NCI-H1417 treated with DMSO at 0.1 percent for 48 hours (cell line): ENCODE data around the gene PPFIBP2.

Experiments used
- DNase-seq: peaks from one replicate; lab custom pipeline; 2025; lab: John Stamatoyannopoulos, UW

Gene PPFIBP2

DNA sequence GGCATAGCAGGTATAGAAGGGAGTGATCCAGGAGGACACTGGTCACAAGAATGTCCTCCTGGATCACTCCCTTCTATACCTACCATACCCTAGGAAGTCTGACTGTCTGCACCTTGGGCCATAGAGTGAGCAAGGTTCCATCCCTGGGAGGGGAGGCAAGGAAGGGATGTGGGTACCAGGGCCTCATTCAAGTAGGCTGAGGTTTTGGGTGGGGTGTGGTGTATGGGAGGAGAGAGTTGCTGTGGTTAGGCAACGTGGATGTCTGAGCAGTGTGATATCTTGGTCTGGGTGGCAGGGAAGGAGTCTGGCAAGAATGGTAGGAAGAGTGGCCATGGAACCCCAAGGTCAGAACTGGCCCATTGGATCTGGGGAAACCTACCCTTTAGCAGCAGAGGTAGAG, 13.2 kb downstream of the PPFIBP2 start:
- no peak for DNase-seq

DNA sequence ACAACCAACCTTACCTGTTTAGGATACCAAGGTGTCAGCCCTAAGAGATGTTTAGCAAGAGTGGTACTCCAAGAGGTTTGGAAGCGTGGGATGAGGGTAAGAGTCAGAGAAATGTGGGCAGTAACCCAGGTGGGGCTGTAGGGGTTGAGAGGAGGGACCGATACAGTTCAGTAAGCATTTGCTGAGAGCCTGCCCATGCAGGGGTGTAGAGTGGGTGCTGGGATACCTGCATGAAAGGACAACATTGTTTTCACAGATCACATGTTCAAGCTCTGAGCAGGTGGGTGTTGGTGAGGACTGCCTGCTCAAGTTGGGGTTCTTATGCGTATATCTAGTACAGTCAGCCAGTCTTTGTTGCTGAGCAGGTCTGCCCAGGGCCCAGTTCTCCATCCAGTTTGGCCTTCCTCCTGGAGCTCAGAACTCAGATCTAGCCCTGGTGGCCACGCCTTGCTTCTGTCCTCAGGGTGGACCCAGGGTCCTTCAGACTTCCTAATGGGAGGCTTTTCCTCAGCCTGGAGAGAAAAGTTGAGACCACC, 14.8 kb downstream of the PPFIBP2 start:
- no peak for DNase-seq

DNA sequence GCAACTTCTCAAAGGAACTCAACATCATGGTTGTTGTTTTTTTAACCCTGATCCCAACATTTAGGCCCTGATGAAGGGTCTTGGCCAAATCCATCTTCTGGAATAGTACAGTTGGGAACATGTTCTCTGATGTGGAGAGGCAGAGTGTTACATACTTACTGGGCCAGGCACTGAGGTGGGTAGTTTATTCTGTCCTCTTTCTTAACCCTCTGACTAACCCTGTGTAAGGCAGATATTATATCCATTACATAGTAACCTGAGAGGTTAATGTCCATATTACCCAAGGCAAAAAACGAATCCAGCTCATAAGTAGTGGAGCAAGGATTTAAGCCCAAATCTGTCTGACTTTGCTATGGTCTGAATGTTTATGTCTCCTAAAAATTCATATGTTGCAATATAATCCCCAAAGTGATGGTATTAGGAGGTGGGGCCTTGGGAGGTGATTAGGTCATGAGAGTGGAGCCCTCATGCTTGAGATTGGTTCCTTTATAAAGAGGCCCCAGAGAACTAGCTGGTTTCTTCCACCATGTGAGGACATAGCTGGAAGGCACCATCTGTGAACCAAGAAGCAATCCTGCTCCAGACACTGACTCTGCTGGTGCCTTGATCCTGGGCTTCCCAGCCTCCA, 16.3 kb downstream of the PPFIBP2 start:
- no peak for DNase-seq

DNA sequence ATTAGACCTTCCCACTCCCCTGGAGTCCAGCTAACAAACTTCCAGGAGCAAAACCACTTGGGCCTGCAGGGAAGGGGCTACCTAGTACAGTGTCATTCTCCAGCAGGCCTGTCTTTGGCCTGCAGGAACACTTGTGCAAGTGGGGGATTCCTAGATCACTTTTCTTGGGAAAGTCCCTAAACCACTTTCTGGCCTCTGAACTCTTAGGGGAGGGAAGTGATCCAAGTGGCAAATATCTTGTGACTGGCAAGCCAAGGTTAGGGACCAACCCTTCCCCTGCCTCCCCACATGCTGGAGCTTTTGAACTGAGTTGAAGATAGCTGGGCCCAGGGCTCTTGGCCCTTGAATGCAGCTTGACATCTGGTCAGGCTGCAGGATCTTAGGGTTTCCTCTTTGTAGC, 17.2 kb downstream of the PPFIBP2 start:
- DNase-seq: no peak

DNA sequence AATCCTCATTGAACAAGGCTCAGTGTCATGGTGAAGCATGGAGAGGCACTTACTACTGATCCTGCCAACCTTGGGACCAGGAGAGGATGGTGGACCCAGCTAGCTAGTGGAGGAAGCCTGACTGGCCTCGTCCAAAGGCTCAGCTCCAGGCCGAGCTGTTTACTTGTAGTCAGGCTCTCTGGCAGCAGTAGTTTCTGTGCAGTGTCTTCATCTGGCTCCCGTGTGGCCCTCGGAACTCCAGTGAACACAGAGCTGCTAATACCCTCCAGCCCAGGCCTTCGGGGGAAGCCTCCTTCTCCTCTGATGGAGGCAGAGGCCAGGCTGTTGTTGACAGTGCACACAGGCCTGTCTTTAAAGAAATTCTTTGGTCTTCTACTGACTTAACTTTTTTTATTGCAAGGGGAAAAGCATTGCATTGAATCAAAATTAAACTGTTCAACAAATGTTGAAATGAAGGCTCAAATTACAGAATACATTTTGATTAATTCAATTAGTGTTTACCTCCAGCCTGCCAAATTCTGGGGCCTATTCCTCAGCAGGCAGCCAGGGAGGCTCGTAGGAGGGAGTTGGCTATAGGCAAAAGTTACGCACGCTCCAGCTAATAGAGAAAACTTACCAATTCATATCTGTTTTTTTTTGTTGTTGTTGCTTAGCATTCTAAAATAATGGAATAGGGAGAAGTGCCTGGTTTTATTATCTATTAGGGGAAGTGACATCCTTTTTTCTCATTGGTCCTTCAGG, 18.8 kb downstream of the PPFIBP2 start:
- no peak for DNase-seq

DNA sequence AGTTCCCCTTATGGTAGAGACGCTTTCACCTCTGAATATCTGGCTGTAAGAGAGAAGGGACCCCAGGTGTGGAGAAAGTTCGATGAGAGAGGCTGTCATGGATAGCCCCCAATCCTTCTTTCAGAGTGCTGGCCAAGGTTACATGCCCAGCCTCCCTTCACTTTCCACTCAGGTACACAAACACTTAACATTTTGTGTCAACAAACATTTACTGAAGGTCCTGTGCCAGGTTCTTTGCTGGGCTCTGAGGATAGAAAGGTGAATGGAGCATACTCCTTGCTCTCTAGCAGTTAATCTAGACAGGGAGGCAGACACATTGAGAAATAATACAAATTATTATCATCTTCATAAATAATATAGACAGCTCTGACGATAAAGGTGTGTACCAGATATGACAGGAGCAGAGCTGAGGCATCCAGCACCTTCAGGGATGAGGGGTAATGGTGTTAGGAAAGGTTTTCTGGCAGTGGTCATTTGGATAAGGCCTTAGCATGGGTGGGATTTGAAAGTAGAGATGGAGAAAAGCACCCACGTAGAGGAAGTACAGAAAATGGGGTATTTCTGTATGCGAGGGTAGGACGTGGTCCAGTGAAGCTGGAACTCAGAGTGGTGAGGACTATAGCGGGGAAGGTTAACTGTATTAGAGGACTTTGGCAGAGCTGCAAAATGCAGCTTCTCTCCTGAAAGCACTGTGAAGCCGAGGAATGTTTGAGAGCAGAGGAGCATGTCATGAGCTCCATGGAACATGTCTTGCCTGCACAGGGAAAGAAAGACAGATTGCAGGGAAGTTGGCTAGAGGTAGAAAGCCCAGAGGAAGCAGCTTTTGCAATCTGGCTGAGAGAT, 19.6 kb downstream of the PPFIBP2 start:
- no peak for DNase-seq

DNA sequence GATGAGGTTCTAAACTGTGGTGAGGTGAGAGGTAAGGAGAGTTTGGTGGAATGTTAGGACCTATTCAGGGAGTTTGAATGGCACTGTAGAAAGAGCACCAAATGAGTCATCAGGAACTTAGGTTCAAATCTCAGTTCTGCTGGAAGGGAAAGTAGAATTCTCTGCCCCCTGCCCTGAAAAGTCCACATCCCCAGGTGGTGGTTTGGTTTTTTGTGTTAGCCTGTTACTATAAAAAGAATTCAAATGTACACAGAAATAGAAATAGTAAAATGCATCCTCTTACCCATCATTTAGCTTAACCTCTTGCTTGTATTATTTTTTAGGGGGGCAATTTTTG, 20.2 kb downstream of the PPFIBP2 start:
- no peak for DNase-seq

DNA sequence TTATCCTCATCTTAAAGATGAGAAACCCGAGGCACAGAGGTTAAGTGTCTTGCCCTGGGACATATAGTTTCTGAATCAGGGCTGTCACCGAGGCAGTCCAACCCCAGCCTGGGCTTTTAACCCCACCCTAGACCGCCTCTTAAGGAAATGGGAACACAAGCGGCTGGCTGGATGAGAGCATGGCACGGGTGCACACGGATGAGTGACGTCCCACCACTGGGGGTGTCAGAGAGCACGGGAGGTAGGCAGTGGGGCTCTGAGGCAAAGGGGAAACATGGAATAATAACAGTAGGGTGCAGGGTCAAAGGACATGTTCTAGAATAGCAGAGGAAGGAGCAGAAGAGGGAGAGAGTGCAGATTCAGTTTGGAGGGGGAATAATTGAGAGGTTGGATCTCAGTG, 22.3 kb downstream of the PPFIBP2 start:
- no peak for DNase-seq

DNA sequence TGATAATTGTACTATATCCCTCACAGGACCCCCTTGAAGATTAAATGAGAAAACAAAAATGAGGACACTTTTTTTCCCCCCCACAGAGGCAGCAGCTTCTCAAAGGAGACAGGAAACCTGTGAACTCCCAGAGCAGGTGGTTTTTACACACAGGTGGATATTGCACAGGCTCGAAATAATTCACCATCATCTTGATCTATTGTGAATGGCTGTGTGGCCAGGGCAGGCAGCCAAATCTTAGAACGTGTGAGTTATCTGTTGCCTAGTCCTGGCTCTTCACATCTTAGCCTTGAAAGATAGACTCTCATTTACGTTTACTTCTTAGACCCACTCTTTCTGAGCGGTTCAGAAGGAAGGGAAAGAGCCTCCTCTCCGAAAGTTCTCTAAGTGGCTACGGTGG, 23.5 kb downstream of the PPFIBP2 start:
- DNase-seq: no peak

DNA sequence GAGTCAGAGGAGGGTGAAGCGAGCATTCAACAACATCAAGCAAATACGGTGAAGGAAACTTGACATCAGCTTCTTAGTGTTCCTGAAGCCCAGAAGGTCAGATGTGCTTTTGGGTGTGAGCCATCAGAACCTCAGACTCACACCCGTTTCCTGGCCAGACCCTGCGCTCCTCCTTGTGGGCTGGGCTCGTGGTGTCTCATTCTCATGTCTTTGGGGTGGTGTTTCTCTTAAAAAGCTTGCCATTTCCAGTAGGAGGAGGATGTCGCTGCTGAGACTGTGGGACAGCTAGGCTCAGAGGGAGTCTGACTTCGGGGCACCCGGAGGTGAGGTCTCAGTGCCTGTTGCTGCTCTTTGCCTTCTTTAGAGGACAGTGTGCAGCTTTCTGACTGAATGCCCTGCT, 24.2 kb downstream of the PPFIBP2 start:
- no peak for DNase-seq

DNA sequence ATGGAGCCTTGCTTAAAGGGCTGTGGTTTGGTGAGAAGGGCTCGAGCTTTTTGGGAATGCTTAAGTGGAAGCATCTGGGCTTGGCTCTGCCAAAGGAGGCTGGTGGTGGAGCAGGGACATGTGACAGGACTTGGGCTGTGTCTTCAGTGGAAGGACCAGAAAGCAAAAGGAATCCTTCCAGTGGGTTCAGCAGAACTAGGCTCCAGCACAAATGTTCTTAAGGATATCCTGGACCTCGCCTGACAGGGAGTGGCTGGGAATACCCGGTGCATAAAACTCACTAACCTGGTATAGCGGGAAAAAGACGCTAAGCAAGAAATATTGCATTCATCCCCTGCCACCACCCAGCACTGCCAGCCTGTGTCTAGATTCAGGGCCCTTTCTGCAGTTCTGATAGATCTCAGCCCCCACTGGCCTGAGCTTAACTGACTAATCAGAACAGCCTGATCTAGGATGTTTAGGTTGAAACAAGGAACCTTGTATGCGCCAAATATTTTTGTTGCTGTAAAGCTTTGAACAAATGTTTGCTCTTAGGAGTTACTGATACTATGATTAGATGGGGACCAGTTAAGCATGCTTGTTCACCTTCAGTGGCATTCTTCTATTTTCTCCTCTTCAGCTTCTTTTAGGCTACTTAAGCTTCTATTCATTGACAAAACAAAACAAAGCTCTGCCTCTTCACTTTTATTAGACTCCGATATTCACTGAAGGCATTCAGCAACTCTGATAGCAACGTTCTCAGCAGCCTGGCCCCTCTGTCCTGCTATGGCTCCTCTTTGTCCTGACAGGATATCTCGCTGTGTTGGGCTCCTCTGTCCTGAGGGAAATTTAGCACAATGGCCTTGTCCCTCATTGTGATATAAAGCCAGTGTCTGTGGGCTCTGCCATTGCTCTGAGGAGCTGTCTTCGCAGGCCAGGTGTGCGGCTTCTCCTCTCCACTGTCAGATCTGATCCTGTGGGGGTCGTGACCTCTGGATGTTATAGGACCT, 25.0 kb downstream of the PPFIBP2 start:
- DNase-seq: no peak

DNA sequence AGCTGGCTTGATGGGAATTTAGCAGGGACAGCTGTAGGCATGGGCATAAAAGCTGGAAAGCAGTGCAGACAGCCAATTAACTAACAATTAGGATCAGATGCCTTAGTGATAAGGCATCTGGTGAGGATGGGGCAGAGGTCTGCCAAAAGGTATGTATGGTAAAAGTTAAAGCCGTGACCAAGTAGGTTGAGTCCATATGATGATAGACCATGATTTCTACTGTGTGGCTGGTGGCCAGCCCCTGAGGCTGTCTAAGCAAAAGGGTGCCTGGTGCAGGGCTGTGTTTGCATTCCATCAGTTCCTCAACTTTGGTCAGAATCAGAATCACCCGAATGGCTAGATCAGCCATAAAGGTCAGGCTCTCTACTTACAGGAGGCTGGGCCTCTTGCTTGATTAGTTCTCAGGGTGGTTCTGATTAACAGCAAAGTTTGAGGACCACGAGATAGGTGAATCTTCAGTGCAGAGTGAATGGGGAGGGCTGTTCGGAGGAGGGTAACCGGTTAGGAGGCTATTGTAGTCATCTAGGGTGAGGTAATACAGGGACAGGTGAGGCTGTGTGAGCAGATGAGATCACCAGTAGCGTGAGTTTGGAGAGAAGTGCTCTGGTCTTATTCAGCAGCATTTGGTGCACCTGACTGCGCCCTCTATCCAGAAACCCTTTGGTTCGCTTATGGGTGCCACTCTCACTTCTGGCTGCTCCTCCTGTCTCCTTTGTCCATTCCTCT, 27.2 kb downstream of the PPFIBP2 start:
- DNase-seq: no peak

DNA sequence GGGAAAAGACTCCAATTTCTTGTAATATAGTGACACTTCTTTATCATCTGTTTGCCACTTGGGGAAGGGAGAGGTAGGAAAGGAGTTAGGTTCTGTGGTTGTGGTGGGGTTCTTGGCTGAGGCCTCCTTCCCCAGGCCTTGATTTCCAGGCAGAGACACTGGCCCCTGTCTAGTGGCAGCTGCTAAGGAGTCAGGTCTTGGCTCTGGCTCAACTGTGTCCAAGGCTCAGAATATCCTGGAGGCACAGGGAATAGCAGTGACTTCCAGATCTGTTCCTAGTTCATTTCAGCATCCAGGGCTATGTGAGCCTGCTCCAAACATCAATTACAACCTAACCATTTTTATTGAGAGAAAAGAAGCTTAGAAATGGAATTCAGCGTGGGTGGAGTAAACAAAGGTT, 29.5 kb downstream of the PPFIBP2 start:
- no peak for DNase-seq

DNA sequence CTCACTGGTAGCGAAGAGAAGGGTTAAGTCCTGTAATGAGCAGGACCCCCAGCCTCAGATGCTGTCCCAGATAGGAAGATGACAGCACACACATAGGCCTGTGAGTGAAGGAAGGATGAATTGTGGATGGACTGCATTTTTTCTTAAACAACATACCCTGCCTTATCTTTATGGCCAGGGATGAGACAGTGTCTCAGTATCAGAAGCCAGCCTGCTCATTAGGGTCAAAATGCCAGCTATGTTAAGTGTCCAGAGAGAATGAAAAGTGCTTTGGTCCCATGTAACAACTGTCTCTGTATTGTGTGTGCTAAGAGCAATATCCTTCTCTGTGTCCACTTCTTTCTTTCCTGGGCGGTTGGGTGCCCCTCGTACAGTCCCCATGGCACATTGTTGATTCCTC, 30.2 kb downstream of the PPFIBP2 start:
- DNase-seq: no peak

DNA sequence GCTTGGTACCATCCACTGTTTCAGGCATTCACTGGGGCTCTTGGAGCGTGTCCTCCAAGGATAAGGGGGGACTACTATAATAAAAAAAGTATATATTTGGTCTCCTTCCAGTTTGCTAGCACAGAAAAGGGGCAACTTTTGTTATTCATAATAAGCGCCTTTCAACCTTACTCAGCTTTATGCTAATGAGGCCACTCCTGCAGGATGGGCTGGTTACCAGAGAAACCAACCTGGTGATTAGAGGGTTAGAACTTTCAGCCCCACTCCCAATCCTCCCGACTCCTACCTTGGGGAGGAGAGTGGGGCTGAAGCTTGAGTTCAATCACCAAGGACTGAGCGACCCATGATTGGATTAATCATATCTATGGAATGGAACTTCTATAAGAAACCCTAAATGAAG, 31.8 kb downstream of the PPFIBP2 start:
- no peak for DNase-seq

DNA sequence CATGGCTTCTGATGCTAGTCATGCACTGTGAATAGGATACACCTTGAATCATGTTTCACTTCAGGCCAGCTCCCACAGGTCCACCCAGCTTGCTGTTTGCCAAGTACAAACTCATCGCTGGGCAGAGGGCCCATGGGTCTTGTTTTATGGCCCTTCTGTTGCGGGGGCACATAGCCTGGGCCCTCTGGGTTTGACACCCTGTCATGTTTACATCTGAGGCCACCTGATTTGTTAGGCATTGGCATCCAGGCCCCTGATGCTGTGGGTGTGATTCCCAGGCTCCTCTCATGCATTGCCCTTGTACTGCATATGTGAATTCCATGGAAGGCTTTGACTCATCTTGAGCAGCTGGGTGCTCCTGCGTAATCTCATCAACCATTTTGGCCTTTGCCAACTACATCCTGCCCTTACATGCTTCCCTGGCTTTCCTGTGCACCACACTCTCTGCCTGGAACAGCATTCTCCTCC, 32.6 kb downstream of the PPFIBP2 start:
- DNase-seq: no peak

DNA sequence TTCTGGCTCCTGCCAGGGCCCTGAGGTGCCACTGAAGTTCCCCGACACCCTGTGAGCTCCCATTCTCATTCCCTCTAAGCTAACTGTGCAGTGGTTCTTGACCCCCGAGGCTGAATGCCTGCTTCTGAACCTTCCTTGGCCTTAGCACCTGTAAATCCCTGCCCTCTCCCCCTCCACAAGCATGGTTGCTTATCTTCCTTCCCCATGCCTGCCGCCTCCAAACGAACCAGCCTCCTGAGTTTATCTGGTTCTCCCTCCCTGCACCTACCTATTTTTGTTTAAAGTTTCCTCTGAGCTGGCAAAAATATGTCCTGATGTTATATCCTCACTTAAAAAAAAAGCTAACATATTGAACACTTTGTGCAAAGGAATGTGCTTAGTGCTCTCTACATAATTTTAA, 33.9 kb downstream of the PPFIBP2 start:
- no peak for DNase-seq

DNA sequence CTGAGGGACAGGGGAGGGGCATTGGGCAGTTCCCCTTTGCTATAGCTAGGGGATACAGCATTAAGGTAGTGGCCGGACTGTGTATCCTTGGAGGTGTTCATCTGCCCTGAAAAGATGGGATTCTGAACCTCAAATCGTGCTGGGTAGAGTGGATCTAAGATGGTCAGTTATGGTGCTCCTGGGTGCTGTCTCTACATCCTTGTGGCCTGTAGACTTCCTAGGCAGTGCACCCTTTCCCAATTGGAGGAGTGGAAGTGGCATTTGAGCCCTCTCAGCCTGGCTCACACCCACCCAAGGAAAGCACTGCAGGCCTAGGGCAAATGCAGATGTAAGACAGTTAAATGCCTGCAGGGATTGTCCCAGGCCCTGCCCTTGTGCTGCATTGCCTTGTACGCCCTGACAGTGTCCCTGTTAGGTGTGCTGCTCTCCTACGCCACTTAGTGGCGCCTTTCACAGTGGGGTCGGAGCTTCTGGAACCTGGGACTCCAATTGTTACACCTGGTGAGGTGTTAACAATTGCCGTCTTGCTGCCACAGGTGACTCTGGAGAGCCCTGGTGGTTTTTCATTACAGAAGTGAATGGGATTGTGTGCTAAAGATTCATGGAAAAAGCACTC, 35.0 kb downstream of the PPFIBP2 start:
- no peak for DNase-seq

DNA sequence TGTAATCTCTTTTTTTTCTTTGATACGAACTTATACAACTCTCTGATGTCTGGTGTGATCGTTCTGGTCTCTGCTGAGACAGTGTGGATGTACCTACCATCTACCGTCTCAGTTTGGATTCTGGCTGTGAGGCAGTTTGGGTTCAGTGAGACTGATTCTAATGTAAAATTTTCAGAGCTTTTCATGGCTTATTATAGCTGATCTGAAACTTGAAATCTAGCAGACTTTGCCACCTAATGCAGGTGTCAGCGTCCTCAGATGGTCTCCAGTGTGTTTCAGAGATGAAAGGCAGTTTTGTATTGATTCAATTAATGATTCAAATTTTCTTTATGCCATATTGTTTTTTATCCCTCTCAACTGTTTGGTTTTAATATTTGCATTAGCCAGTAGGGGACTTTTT, 35.9 kb downstream of the PPFIBP2 start:
- no peak for DNase-seq

DNA sequence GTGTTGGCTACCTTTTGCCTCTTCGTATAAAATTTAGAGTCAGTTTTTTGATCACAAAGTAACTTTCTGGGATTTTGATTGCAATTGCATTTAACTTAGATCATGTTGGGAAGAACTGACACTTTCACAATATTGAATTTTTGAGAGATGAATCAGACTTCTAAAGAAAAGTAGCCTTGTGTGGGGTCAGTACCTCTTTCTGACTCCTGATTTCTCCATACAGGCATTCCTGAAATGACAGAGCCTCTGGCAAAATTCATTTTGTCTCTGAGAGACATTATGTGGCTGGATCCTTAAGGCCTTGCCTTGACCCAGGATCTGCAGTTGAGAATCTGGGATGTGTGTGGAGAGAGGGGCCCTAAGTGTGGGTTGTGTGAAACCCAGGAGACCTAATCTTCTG, 37.8 kb downstream of the PPFIBP2 start:
- no peak for DNase-seq

DNA sequence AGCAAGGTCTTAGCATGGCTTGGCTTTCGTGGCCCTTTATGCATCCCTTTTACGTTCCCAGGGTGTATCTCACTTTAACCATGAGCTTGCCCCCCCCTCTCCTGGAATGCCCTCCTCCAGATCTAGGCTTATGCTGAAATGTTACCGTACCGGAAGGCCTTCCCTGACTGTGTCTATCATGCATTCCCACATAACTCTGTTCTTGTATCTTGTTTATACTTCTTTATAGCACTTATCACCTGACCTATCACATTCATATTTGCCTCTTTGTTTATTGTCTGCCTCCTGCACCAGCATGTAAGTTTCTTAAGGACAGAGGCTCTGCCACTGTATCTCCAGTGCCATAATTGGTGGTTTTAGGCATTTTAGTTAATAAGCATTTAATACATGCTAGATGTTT, 38.9 kb downstream of the PPFIBP2 start:
- DNase-seq: no peak
